ENCODE data around the gene RNF39. TPM values are rescaled to one million over a fixed set of nuclear protein-coding genes. Genes with fewer than 3 reads are reported as not detected.

RNF39 gene
- total RNA-seq, 4 donors from 2014 or later: not detected

DNA sequence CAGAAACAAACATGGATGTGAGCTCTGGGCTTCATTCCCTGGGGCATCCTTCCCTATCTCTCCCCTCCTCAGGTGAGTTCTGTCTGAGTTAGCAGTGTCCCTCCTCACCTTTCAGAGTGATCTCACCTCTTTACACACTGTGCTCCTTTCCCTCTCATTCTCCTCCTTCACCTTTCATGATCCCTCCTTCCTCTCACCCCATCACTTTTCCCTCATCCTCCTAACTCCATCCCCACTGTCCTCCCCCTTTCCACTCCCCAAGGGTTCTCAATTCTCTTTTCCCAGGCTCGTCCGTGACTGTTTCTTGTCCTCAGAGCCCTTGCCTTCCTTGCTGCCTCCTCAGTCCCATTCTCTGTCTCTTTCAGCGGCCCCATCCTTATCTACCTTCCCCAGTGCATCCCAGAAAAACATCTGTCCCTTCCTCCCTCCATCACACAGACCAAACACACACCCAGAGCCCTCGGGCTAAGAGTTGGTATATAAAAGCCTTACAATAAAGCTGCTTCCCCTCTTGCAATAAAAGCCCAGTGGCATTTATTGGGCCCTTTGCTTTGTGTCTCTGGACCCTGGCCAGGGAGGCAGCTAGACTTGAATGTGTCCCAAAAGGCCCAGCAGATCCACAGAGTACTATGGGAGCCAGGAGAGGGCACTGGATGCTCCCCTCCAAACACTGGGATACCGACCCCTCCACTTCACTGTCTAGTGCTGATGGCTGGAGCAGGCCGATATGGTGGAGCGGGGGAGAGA, 1.9 kb downstream of the RNF39 start:
- no peak overlapping the region for H3K27ac ChIP-seq
- peaks cover 7 to 13% of the 10 kb centered on the region in 2 donors for H3K4me1 ChIP-seq
- intact Hi-C loops (cut with DNase I; ENCODE audit: low total_unique reads): no loop called here
- ATAC-seq (no peak), DNase-seq (no peak)
- H3K36me3 ChIP-seq: peaks cover 0 to 17% of the 10 kb centered on the region in 2 donors
- peaks cover 50 to 73% (median 66%) of the 10 kb centered on the region in 3 donors for H3K27me3 ChIP-seq
- H3K9me3 ChIP-seq: no peaks in the 10 kb centered on the region
- no peak for TF ChIP-seq POLR2A (IDR thresholded peaks at IDR 0.05)
- TF ChIP-seq, protein P1, sequence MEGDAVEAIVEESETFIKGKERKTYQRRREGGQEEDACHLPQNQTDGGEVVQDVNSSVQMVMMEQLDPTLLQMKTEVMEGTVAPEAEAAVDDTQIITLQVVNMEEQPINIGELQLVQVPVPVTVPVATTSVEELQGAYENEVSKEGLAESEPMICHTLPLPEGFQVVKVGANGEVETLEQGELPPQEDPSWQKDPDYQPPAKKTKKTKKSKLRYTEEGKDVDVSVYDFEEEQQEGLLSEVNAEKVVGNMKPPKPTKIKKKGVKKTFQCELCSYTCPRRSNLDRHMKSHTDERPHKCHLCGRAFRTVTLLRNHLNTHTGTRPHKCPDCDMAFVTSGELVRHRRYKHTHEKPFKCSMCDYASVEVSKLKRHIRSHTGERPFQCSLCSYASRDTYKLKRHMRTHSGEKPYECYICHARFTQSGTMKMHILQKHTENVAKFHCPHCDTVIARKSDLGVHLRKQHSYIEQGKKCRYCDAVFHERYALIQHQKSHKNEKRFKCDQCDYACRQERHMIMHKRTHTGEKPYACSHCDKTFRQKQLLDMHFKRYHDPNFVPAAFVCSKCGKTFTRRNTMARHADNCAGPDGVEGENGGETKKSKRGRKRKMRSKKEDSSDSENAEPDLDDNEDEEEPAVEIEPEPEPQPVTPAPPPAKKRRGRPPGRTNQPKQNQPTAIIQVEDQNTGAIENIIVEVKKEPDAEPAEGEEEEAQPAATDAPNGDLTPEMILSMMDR (IDR thresholded peaks at IDR 0.05 in 4 of 5, conservative IDR thresholded peaks at IDR 0.05 in 1 of 5): no peak
- in situ Hi-C loops (cut with MboI; ENCODE audit: low sequenced_read_pairs in 4 of 4): loop anchor here in 2 of 4 donors (25.0 kb wide), 1 partner anchor 264 kb away; the partner anchor contains the start of genes RPP21 (in 2 of the 2) and TRIM39 (in 2 of the 2)
- H3K4me3 ChIP-seq: no peak overlapping the region

DNA sequence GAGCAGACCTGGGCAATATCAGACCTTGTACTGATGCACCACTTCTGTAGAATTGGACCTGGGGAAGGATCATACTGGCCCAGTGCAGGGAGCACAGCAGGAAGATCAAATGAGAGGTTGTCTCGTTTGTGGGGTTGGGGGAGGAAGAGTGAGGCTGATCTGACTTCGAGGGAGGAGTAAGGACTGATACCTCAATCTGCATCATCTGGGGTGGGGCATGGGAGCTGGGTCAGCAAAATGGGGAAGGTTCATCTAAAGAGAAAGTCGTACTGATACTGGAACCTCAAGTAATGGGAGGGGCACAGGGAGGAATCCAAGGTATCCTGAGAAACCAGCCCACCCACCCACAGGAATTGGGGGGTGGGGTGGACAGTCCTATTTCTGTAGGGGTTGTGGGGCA, 3.7 kb downstream of the RNF39 start:
- peaks cover 14 to 24% of the 10 kb centered on the region in 2 donors for H3K4me1 ChIP-seq
- no peak overlapping the region for H3K4me3 ChIP-seq

DNA sequence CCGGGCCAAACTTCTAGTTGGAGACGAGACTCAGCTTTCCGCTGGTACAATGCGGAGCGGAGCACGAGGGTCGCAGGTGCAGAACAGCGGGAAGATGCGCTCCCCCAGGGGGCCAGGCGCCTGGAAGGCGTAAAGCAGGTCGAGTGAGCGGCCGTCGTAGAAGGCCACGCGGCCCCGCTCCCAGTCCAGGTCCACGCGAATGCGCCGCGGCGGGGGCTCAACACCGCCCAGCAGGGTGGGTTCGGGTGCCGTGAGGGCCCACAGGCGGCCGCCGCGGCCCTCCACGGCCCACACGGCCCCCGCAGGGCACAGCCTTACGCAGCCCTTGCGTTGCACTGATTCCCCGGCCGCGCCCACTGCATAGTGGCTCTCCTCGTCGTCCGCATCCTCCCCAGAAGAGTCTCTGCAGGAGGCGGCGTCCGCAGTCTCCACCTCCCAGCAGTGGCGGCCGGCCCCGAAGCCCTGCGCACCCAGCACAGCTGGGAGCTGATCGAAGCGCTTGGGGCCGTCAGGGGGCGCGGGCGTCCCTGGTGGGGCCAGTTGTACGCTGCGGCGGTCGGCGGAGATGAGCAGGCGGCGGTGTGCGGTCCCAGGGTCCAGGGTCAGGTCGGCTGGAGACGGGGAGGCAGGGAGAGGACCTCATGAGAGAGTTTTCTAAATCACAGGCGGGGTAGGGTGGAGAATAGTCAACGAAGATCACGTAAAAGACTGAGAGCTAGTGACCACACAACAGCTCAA, 4.3 kb downstream of the RNF39 start:
- Histone ChIP-seq H3K36me3 (peaks cover 0 to 17% of the 10 kb centered on the region in 2 donors), H3K27ac (no peak overlapping the region), H3K4me3 (no peak overlapping the region), H3K27me3 (peaks cover 49 to 60% (median 53%) of the 10 kb centered on the region in 3 donors), H3K9me3 (no peaks in the 10 kb centered on the region), H3K4me1 (peaks cover 16 to 27% of the 10 kb centered on the region in 2 donors)
- DNase-seq (no peak), ATAC-seq (no peak)
- intact Hi-C loops (cut with DNase I; ENCODE audit: low total_unique reads): no loop called here
- TF ChIP-seq POLR2A (IDR thresholded peaks at IDR 0.05): no peak
- TF ChIP-seq, protein P1 (IDR thresholded peaks at IDR 0.05 in 4 of 5, conservative IDR thresholded peaks at IDR 0.05 in 1 of 5): no peak
- in situ Hi-C loops (cut with MboI; ENCODE audit: low sequenced_read_pairs in 4 of 4): loop anchor here in 2 of 4 donors (25.0 kb wide), 1 partner anchor 266 kb away; the partner anchor contains the start of genes RPP21 (in 2 of the 2) and TRIM39 (in 2 of the 2)

More for the DNA sequence above, 3.7 kb downstream of the RNF39 start:
- TF ChIP-seq POLR2A (IDR thresholded peaks at IDR 0.05): no peak
- TF ChIP-seq, protein P1 (IDR thresholded peaks at IDR 0.05 in 4 of 5, conservative IDR thresholded peaks at IDR 0.05 in 1 of 5): no peak
- in situ Hi-C loops (cut with MboI; ENCODE audit: low sequenced_read_pairs in 4 of 4) (loop anchor here in 2 of 4 donors (25.0 kb wide), 1 partner anchor 265 kb away; the partner anchor contains the start of genes RPP21 (in 2 of the 2) and TRIM39 (in 2 of the 2)), intact Hi-C loops (cut with DNase I; ENCODE audit: low total_unique reads) (no loop called here)
- ATAC-seq (no peak), DNase-seq (no peak)
- peaks cover 50 to 62% (median 58%) of the 10 kb centered on the region in 3 donors for H3K27me3 ChIP-seq
- H3K9me3 ChIP-seq: no peaks in the 10 kb centered on the region
- peaks cover 0 to 17% of the 10 kb centered on the region in 2 donors for H3K36me3 ChIP-seq
- H3K27ac ChIP-seq: no peak overlapping the region

DNA sequence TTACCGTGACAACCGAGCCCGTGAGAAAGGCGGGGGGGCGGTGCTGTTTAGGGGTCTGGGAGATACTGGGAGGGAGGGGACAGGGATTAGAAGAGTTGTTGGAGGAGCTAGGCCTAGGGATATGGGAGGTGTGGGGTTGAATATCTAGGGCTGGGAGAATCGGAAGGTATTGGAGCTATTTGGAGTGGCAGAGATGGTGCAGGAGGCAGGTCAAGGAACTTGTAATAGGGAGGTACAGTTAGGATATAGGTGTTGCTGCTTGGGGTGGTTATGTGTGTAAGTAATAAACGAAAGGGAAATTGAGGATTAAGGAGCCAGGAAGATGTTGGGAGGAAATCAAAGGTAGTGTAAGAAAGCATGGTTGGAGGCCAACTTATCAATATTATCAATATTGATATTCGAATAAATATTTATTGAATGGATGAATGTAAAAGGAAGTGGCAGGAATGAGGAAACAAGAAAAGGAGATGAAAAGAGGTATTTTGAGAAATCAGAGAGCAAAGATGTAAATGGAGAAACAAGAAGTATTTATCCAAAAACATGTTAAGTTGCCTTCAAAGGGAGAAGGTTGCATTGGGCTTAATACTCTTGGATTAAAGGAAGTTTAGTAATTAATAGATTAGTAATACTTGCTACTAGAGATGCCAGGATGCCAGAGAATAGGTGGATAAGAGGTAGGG, 8.0 kb downstream of the RNF39 start:
- Histone ChIP-seq H3K4me3 (peak overlapping the region; percentile 79 to 95 (median 86)), H3K36me3 (peaks cover 0 to 32% of the 10 kb centered on the region in 2 donors), H3K27me3 (peaks cover 16 to 24% (median 18%) of the 10 kb centered on the region in 3 donors), H3K27ac (peak overlapping the region; percentile 85 to 93 (median 90)), H3K9me3 (no peaks in the 10 kb centered on the region), H3K4me1 (peaks cover 22 to 25% of the 10 kb centered on the region in 2 donors)
- intact Hi-C loops (cut with DNase I; ENCODE audit: low total_unique reads) (loop anchor here (1.0 to 10.0 kb wide), 6 partner anchors 35 to 1907 kb away; partner anchors contain the start of genes ATP6V1G2, DDX39B, DXO and NFKBIL1), in situ Hi-C loops (cut with MboI; ENCODE audit: low sequenced_read_pairs in 4 of 4) (loop anchor here in 2 of 4 donors (25.0 kb wide), 1 partner anchor 270 kb away; the partner anchor contains the start of genes RPP21 (in 2 of the 2) and TRIM39 (in 2 of the 2))
- DNase-seq (no peak), ATAC-seq (no peak)
- TF ChIP-seq, protein P1 (IDR thresholded peaks at IDR 0.05 in 4 of 5, conservative IDR thresholded peaks at IDR 0.05 in 1 of 5): no peak
- no peak for TF ChIP-seq POLR2A (IDR thresholded peaks at IDR 0.05)
